GM12878 (cell line): ENCODE data around the gene SSB.

Experiments
- EZH2 ChIP-seq: IDR thresholded peaks from 2 replicates; pipeline ENCODE4 v1.6.1; 2012; ENCODE audit warnings: low read depth, mild to moderate bottlenecking, control low read depth, inconsistent platforms, low read length, borderline replicate concordance; ENCODE audit not compliant: control insufficient read depth
- WRNIP1 ChIP-seq: IDR thresholded peaks from 2 replicates; pipeline ENCODE4 v1.6.1; 2011; ENCODE audit warnings: low read depth, low read length, improper control_type of control experiment, borderline replicate concordance
- TF ChIP-seq, protein P1 (sequence below): IDR thresholded peaks from 2 replicates; pipeline ENCODE4 v1.6.1; 2012; ENCODE audit warnings: mild to moderate bottlenecking, low read depth, low read length

DNA sequence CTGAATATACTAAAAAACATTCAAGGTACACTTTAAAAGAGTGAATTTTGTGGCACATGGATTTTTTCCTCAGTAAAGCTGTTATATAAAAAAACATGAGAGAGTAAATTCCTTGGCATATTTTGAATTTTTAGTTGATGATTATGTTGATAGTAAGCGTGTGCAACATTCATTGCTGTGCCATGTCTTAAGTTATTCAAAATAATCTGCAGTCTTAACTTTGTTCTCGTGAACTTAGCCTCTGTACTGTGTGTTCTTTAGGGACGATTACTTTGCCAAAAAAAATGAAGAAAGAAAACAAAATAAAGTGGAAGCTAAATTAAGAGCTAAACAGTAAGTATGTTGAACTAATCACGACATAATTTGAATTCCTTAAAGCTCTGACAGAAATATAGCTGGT is 9.6 kb downstream of the SSB start:
- no peak for TF ChIP-seq EZH2
- TF ChIP-seq WRNIP1, result no peak
- TF ChIP-seq, protein P1, sequence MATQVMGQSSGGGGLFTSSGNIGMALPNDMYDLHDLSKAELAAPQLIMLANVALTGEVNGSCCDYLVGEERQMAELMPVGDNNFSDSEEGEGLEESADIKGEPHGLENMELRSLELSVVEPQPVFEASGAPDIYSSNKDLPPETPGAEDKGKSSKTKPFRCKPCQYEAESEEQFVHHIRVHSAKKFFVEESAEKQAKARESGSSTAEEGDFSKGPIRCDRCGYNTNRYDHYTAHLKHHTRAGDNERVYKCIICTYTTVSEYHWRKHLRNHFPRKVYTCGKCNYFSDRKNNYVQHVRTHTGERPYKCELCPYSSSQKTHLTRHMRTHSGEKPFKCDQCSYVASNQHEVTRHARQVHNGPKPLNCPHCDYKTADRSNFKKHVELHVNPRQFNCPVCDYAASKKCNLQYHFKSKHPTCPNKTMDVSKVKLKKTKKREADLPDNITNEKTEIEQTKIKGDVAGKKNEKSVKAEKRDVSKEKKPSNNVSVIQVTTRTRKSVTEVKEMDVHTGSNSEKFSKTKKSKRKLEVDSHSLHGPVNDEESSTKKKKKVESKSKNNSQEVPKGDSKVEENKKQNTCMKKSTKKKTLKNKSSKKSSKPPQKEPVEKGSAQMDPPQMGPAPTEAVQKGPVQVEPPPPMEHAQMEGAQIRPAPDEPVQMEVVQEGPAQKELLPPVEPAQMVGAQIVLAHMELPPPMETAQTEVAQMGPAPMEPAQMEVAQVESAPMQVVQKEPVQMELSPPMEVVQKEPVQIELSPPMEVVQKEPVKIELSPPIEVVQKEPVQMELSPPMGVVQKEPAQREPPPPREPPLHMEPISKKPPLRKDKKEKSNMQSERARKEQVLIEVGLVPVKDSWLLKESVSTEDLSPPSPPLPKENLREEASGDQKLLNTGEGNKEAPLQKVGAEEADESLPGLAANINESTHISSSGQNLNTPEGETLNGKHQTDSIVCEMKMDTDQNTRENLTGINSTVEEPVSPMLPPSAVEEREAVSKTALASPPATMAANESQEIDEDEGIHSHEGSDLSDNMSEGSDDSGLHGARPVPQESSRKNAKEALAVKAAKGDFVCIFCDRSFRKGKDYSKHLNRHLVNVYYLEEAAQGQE, result no peak
